Prostate gland (tissue), 2 donors: ENCODE results near the gene NMBR.

Source experiments
- CTCF ChIP-seq, 4 experiments: fragments of 200-600 bp in 2 of 4; fragments of 450-650 bp in 2 of 4; sonication (generic) in 2 of 4; IDR thresholded peaks; 1 replicate in 3 of 4; 2 replicates in 1 of 4; pipeline ENCODE4 v1.5.1; 2016 to 2019; ENCODE audit warnings: antibody characterized with exemption in 4 of 4, mild to moderate bottlenecking in 2 of 4, moderate library complexity in 2 of 4
- POLR2A ChIP-seq: fragments of 450-650 bp; IDR thresholded peaks from one replicate; pipeline ENCODE4 v1.6.1; 2016; ENCODE audit warnings: antibody characterized with exemption, mild to moderate bottlenecking
- POLR2AphosphoS5 ChIP-seq: sonication (generic); formaldehyde crosslinking; IDR thresholded peaks from one replicate; pipeline ENCODE4 v1.6.1; 2017; ENCODE audit warnings: antibody characterized with exemption

DNA sequence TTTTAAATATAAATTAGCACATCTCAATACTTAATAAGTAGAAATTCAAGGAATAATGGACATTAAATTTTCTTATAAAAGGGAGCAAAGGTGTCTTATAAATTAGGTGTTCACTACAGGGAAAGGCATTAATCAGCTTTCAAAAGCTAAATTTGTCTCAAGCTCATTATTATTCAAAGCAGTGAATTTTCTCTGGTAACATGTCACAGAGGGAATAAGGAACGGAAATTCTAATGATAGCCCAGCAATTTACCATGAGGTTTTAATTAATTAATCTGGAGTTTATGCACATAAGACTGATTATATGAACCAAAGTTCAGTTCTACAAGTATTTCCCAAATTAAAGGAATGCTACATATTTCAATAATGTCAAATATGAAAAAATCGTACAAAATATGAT, 29.6 kb downstream of the NMBR start:
- no peak for TF ChIP-seq POLR2AphosphoS5
- no peak for TF ChIP-seq CTCF (IDR thresholded peaks at IDR 0.05)
- TF ChIP-seq POLR2A = no peak
